Ovary (tissue), 9 donors: ENCODE measurements around the gene MAP6. TPM values are rescaled to one million over a fixed set of nuclear protein-coding genes. Genes with fewer than 3 reads are reported as not detected.

ENCODE experiments used
- DNase-seq, 5 donors: peaks; one replicate each; pipeline ENCODE4 v3.0.0-alpha.2; 2019 to 2020
- H3K27ac ChIP-seq, 2 donors: fragments of 200-600 bp; one replicate each; pipeline versions ENCODE4 v1.5.1 to v1.8.0; 2019 to 2022
- H3K27me3 ChIP-seq: fragments of 200-600 bp; one replicate; pipeline ENCODE4 v1.8.0; 2022
- H3K36me3 ChIP-seq: fragments of 200-600 bp; sonication (generic); one replicate; pipeline ENCODE4 v1.5.1; 2019
- H3K4me1 ChIP-seq: one replicate; pipeline ENCODE4 v1.8.1; 2013; ENCODE audit warnings: mild to moderate bottlenecking, moderate library complexity; ENCODE audit not compliant: insufficient read depth
- H3K4me3 ChIP-seq: fragments of 200-600 bp; sonication (generic); one replicate; pipeline ENCODE4 v1.5.1; 2017
- H3K9me3 ChIP-seq, 2 donors: fragments of 200-600 bp in 1 of 2; sonication (generic) in 1 of 2; one replicate each; pipeline versions ENCODE4 v1.5.1 to v1.8.1; 2013 to 2019; ENCODE audit warnings: mild to moderate bottlenecking in 1 of 2, moderate library complexity in 1 of 2
- CTCF ChIP-seq, 3 donors: fragments of 450-650 bp in 2 of 3; fragments of 200-600 bp in 1 of 3; IDR thresholded peaks; one replicate each; pipeline versions ENCODE4 v1.5.1 to v1.8.0; 2016 to 2022; ENCODE audit warnings: antibody characterized with exemption in 3 of 3, mild to moderate bottlenecking in 1 of 3
- EP300 ChIP-seq: sonication (generic); formaldehyde crosslinking; IDR thresholded peaks from one replicate; pipeline ENCODE4 v1.6.1; 2017; ENCODE audit warnings: antibody characterized with exemption
- POLR2A ChIP-seq: fragments of 450-650 bp; IDR thresholded peaks from one replicate; pipeline ENCODE4 v1.6.1; 2017; ENCODE audit warnings: antibody characterized with exemption, mild to moderate bottlenecking, moderate library complexity
- WGBS, 3 donors: extraction: QIAGEN DNeasy Blood & Tissue Kit in 1 of 3; methylation state at CpG; one replicate each; pipeline versions ENCODE4 v1.1.5 to v1.1.7; 2013 to 2017; 5-methylcytosine and 5-hydroxymethylcytosine counted together
- intact Hi-C, 4 donors: fragments of 100-400 bp; cut with DNase I; formaldehyde crosslinking; loops; one replicate each; pipeline versions ENCODE4 v1.11.0 to v1.15.1; 2022 to 2023
- polyA plus RNA-seq, 2 donors: library from polyadenylated mRNA; stranded (reverse); fragments of 200-250 nt in 1 of 2; fragments of 350-450 nt in 1 of 2; fragmentation: Illumina TruSeq in 1 of 2; extraction: RNeasy Lipid Tissue Mini Kit (QIAGEN cat#74804) in 1 of 2; gene quantifications; one replicate each; pipeline ENCODE4 v1.2.3, GENCODE V29; 2013 to 2014
- total RNA-seq, 7 donors: library from RNA; depleted of rRNA in 2 of 7; stranded (reverse); fragments of >200 nt in 2 of 7; fragmentation: NEBNext Ultra II Directional in 3 of 7; extraction: Animal tissue kit (Norgen Biotek cat#: 25700) in 3 of 7; gene quantifications; one replicate each; pipeline versions ENCODE4 v1.1.0 to v1.2.4, GENCODE V29; 2016 to 2023
- donor health status: DM: no; HTN: no; CAD: no; lungs with moderate emphysema.
- donor health status: DM: no; HTN: no; CAD: no.
- donor health status: Bipolar disorder and iron deficiency.
- donor health status: DM: yes; HTN: yes; CAD: no.
- donor health status: DM: no; HTN: no; CAD: no.
- donor health status: DM: yes; HTN: yes; CAD: no.

MAP6 gene
- total and polyA plus RNA-seq, 9 donors, result 2.1 to 18.7 (median 8.8) TPM

GRCh38 chr11:75664389-75664788 lies 4.4 kb downstream of the MAP6 start:
- Histone ChIP-seq H3K9me3 (no peaks in the 10 kb centered on the region), H3K4me3 (no peak overlapping the region), H3K27me3 (no peaks in the 10 kb centered on the region), H3K36me3 (no peaks in the 10 kb centered on the region), H3K4me1 (peaks cover 8% of the 10 kb centered on the region), H3K27ac (no peak overlapping the region)
- no peak for DNase-seq
- WGBS, 3 donors, result 89 to 97% (median 96%) methylated on average over 1 of the region's 1 CpG
- TF ChIP-seq CTCF (IDR thresholded peaks at IDR 0.05), result no peak
- no peak for TF ChIP-seq POLR2A
- TF ChIP-seq EP300, result no peak
- intact Hi-C loops, result loop anchor here in 2 of 4 donors (10.0 kb wide), 1 partner anchor 120 kb away; no protein-coding TSS in a partner anchor

GRCh38 chr11:75663808-75664207 lies 5.0 kb downstream of the MAP6 start:
- no peak for TF ChIP-seq CTCF (IDR thresholded peaks at IDR 0.05)
- TF ChIP-seq POLR2A, result no peak
- no peak for TF ChIP-seq EP300
- H3K36me3 ChIP-seq, result no peaks in the 10 kb centered on the region
- WGBS, 3 donors, result 77 to 89% (median 78%) methylated on average over 1 of the region's 1 CpG

GRCh38 chr11:75659836-75660235 lies 9.0 kb downstream of the MAP6 start:
- intact Hi-C loops, result loop anchor here in 2 of 4 donors (10.0 kb wide), 1 partner anchor 115 kb away; no protein-coding TSS in a partner anchor
- whole genome bisulfite sequencing, 3 donors, result 59 to 71% (median 67%) methylated on average over 1 of the region's 1 CpG

More at GRCh38 chr11:75663808-75664207, 5.0 kb downstream of the MAP6 start:
- Histone ChIP-seq H3K4me1 (peaks cover 7% of the 10 kb centered on the region), H3K4me3 (no peak overlapping the region), H3K9me3 (no peaks in the 10 kb centered on the region), H3K27ac (no peak overlapping the region), H3K27me3 (no peaks in the 10 kb centered on the region)
- intact Hi-C loops, result loop anchor here in 2 of 4 donors (10.0 kb wide), 1 partner anchor 119 kb away; no protein-coding TSS in a partner anchor
- no peak for DNase-seq

GRCh38 chr11:75656044-75656727 lies 12.7 kb downstream of the MAP6 start:
- H3K9me3 ChIP-seq, result no peaks in the 10 kb centered on the region
- no peaks in the 10 kb centered on the region for H3K4me1 ChIP-seq
- intact Hi-C loops, result no loop called here
- no peaks in the 10 kb centered on the region for H3K27me3 ChIP-seq
- H3K4me3 ChIP-seq, result no peak overlapping the region
- no peak overlapping the region for H3K27ac ChIP-seq
- no peak for DNase-seq
- no peak for TF ChIP-seq POLR2A
- no peak for TF ChIP-seq CTCF (IDR thresholded peaks at IDR 0.05)
- TF ChIP-seq EP300, result no peak
- WGBS, 3 donors, result 34 to 42% (median 37%) methylated on average over 6 of the region's 6 CpGs
- no peaks in the 10 kb centered on the region for H3K36me3 ChIP-seq

More at GRCh38 chr11:75659836-75660235, 9.0 kb downstream of the MAP6 start:
- no peaks in the 10 kb centered on the region for H3K4me1 ChIP-seq
- no peak for DNase-seq
- H3K27me3 ChIP-seq, result no peaks in the 10 kb centered on the region
- H3K27ac ChIP-seq, result no peak overlapping the region
- TF ChIP-seq CTCF (IDR thresholded peaks at IDR 0.05), result no peak
- no peak for TF ChIP-seq EP300
- no peak for TF ChIP-seq POLR2A
- no peak overlapping the region for H3K4me3 ChIP-seq
- H3K9me3 ChIP-seq, result no peaks in the 10 kb centered on the region
- no peaks in the 10 kb centered on the region for H3K36me3 ChIP-seq
